HG03354 (cell line): ENCODE results near the gene HBQ1.
"Not testable (repeated sequence)": the region's sequence is repeated elsewhere in the genome, so short reads cannot be mapped to it uniquely, and the experiment has no call there.

ENCODE experiments used
- ATAC-seq: cut with Tn5 transposase; IDR thresholded peaks from one replicate; pipeline ENCODE4 v1.9.1; 2021; ENCODE audit warnings: mild to moderate bottlenecking; ENCODE audit not compliant: unreplicated experiment, poor library complexity, severe bottlenecking

HBQ1 gene

DNA sequence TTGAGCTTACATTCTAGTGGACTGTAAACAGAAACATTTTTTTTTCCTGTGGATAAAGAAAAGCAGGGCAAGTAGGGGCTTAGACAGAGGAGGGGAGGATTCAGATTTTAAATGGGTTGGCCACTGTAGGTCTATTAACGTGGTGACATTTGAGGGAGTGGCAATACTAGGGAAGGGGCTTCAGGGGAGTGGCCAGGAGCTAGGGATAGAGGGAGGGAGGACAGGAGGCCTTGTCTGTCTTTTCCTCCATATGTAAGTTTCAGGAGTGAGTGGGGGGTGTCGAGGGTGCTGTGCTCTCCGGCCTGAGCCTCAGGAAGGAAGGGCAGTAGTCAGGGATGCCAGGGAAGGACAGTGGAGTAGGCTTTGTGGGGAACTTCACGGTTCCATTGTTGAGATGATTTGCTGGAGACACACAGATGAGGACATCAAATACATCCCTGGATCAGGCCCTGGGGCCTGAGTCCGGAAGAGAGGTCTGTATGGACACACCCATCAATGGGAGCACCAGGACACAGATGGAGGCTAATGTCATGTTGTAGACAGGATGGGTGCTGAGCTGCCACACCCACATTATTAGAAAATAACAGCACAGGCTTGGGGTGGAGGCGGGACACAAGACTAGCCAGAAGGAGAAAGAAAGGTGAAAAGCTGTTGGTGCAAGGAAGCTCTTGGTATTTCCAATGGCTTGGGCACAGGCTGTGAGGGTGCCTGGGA, 21.0 kb upstream of the HBQ1 start:
- ATAC-seq = no peak

GRCh38 chr16:160242-160641, 20.0 kb upstream of the HBQ1 start:
- ATAC-seq = not testable (repeated sequence)

DNA sequence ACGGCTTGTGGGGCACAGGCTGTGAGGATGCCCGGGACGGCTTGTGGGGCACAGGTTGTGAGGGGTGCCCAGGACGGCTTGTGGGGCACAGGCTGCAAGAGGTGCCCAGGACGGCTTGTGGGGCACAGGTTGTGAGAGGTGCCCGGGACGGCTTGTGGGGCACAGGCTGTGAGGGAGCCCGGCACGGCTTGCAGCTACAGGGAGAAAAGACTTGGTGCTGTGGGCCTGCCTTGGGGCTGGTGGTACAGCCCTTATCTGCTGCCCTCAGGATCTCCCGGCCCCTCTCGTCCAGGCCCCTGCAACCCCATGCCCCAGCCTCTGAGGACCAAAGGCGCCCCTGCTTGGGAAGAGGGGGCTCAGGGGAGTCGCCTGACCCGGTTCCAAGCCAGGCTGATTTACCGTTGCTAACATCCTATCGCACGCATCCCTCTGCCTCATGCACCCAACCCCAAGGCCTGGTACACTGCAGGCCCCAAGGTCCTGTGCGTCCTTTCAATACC, 19.5 kb upstream of the HBQ1 start:
- ATAC-seq = no peak

DNA sequence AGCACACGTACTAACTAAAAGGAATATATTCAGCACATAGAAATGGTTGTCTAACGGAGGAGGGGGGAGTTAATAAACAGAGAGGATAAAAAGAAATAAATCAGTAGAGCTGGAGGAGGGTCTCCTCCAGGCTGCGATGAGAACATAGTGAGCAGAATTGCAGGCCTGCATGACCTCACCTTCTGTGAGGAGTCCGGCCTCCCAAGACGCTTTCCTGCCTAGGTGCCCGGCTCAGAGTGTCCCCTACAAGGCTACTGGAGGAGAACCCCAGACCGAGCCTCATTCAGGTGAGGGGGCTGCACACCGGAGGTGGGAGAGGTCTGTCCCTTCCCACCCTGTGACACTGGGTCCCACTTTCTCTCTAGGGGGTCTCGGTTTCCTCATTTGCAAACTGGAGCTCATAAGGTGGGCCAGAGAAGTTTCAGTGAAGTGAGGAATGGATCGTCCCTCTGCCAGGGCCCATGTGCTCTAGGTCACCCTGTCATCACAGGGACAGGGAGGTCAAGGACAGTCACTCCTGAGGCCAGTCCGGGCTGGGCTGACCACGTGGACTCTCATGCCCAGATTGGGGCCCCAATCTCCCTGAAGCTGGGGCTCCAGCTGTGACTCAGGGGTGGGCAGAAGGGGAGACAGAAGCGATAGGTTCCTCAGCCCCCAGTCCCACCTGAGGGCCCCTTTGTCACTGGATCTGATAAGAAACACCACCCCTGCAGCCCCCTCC, 17.8 kb upstream of the HBQ1 start:
- no peak for ATAC-seq

GRCh38 chr16:163139-163538, 17.1 kb upstream of the HBQ1 start:
- not testable (repeated sequence) for ATAC-seq

DNA sequence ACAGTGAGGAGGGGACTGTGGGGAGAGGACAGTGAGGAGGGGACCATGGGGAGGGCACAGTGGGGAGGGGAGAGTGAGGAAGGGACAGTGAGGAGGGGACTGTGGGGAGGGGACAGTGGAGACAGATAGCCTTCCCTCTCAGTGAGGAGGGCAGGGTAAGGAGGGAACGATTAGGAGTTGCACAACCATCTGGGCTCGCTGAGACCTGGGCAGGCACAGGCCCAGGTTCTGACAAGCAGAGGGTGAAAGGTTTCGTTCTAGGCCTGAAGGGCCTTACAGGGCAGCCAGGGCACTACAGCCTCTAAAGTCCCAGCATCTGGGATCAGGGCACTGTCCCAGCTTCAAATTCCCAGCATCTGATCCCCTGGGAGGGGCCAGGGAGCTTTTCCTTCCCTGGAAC, 16.6 kb upstream of the HBQ1 start:
- not testable (repeated sequence) for ATAC-seq

- not testable (repeated sequence) for ATAC-seq
Observed at GRCh38 chr16:164134-164823, 16.0 kb upstream of the HBQ1 start.

DNA sequence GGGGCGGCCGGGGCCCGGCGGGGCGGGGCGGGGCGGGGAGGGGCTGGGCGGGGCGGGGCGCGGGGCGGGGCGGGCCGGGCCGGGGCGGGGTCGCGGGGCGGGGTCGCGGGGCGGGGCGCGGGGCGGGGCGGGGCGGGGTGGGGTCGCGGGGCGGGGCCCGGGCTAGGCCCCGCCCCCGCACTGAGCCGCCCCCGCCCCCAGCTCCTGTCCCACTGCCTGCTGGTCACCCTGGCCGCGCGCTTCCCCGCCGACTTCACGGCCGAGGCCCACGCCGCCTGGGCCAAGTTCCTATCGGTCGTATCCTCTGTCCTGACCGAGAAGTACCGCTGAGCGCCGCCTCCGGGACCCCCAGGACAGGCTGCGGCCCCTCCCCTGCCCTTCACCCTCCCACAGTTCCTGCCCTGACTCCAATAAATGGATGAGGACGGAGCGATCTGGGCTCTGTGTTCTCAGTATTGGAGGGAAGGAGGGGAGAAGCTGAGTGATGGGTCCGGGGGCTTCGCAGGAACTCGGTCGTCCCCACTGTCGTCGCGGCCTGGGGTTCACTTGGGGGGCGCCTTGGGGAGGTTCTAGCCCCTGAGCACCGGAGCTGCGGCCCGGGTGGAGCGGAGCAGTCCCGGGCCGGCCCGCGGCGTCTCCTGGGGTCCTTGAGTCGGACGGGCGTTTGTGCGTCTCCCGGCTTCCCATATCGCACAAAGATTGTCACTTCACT, 15.3 kb upstream of the HBQ1 start:
- ATAC-seq = no peak

DNA sequence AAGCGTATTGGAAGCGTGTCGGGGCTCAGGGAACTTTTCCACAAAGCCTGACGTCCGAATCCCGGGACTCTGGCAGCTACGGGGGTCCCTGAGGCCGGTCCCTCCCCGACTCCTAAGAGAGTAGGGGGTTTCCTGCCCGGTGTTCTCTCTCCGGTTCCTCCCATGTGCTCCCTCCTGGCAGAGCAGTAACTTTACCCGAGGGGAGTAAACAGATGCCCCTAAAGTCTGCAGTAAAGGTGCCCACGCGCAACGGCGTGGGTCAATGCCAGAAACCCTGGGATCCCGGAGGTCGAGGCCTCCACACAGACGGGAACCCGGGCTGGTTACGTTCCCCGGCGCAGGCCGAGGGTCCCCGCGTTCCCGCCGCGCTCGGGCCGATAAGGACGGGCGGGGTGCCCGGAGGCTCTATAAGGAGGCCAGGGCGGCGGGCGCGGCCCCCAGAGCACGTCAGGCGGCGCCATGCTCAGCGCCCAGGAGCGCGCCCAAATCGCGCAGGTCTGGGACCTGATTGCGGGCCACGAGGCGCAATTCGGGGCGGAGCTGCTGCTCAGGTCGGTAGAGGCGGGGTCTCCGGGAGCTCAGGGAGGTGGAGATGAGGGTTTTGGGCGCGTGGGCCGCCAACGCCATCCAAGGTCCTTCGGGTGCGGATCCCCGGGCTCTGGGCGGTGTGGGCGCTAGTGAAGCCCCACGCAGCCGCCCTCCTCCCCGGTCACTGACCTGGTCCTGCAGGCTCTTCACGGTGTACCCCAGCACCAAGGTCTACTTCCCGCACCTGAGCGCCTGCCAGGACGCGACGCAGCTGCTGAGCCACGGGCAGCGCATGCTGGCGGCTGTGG, 14.5 kb upstream of the HBQ1 start, which contains the start of gene HBM:
Gene HBM (plus strand): TSS at position 440 of the 836 bp plus-strand sequence. CDS start 20 bp downstream, at position 460.
- ATAC-seq = no peak

DNA sequence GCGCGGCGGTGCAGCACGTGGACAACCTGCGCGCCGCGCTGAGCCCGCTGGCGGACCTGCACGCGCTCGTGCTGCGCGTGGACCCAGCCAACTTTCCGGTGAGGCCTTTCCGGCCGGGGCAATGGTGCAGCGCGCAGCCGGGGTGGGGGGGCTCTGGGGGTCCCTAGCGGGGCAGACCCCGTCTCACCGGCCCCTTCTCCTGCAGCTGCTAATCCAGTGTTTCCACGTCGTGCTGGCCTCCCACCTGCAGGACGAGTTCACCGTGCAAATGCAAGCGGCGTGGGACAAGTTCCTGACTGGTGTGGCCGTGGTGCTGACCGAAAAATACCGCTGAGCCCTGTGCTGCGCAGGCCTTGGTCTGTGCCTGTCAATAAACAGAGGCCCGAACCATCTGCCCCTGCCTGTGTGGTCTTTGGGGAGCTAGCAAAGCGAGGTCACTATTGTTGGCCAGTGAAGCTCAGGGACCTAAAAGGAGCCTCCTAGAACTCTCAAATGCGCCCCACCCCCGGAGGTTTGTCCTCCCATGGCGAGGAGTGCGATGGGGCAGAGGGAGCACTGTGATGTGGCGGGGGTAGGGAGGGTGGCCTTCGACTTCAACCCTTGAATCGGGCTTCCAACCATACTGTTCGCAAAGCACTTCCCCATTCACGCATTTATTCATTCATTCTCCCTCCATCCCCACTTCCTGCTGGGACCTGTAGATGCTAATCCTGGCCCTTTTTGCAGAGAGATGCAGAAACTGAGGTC, 13.7 kb upstream of the HBQ1 start:
- ATAC-seq = no peak

DNA sequence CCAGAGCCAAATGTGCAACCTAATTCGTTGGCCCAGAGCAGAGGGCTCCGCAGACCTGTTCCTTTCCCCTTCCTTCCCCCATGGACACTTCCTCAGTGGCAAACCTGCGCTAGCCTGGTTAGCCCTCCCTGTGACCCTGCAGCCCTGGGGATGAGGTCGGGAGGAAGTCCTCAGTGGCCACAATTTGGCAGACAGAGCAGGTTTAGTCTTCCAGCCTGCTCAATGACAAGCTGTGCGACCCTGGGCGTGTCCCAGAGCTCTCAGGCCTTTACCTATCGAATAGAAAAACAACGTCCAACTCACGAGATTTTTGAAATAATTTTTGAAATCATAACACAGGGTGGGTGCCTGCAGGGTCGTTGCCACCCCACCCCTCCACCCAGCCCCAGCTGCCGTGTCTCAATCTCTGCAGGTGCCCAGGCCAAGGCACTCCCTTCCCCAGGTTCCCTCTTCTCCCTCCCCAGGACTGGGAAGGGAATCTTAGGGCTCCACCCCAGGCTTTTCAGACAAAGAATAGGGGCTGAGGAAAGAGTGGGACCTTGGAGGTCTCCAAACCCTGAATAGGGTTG, 13.1 kb upstream of the HBQ1 start:
- ATAC-seq = no peak

- ATAC-seq = no peak
Observed at GRCh38 chr16:168424-168823, 11.8 kb upstream of the HBQ1 start.

DNA sequence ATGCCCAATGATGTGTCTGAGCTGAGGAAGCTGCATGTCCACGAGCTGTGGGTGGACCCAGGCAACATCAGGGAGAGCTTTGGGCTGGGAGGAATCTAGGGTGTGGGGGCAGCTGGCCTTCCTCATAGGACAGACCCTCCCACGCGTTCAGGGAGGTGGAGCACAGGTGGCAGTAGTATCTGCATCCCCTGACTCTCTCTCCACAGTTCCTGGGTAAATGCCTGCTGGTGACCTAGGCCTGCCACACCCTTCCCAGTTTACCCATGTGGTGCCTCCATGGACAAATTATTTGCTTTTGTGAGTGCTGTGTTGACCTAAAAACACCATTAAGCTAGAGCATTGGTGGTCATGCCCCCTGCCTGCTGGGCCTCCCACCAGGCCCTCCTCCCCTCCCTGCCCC, 11.2 kb upstream of the HBQ1 start:
- ATAC-seq = no peak

GRCh38 chr16:170088-170507, 10.2 kb upstream of the HBQ1 start:
- ATAC-seq = not testable (repeated sequence)

DNA sequence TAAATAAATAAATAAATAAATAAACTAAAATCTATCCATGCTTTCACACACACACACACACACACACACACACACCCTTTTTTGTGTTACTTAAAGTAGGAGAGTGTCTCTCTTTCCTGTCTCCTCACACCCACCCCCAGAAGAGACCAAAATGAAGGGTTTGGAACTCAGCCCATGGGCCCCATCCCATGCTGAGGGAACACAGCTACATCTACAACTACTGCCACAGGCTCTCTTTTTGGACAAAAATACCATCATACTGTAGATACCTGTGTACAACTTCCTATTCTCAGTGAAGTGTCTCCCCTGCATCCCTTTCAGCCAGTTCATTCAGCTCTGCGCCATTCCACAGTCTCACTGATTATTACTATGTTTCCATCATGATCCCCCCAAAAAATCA, 9.5 kb upstream of the HBQ1 start:
- ATAC-seq = no peak

DNA sequence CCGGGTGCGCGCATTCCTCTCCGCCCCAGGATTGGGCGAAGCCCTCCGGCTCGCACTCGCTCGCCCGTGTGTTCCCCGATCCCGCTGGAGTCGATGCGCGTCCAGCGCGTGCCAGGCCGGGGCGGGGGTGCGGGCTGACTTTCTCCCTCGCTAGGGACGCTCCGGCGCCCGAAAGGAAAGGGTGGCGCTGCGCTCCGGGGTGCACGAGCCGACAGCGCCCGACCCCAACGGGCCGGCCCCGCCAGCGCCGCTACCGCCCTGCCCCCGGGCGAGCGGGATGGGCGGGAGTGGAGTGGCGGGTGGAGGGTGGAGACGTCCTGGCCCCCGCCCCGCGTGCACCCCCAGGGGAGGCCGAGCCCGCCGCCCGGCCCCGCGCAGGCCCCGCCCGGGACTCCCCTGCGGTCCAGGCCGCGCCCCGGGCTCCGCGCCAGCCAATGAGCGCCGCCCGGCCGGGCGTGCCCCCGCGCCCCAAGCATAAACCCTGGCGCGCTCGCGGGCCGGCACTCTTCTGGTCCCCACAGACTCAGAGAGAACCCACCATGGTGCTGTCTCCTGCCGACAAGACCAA, 7.8 kb upstream of the HBQ1 start, which contains the start of gene HBA2:
Gene HBA2 (plus strand): TSS at position 503 of the 568 bp plus-strand sequence. CDS start 37 bp downstream, at position 540.
- ATAC-seq = not testable (repeated sequence)

- ATAC-seq = not testable (repeated sequence)
Observed at GRCh38 chr16:173211-173854, 6.9 kb upstream of the HBQ1 start.
